SK-N-MC (cell line): ENCODE results near the gene PPP1R12C.

Experiments
- EZH2 ChIP-seq: fragments of 200-600 bp; sonication (generic); IDR thresholded peaks from one replicate; pipeline ENCODE4 v1.6.1; 2017; ENCODE audit warnings: antibody characterized with exemption
- POLR2AphosphoS5 ChIP-seq: IDR thresholded peaks from 2 replicates; pipeline ENCODE4 v1.6.1; 2012; ENCODE audit warnings: mild to moderate bottlenecking, low read depth, low read length, borderline replicate concordance

GRCh38 chr19:55046975-55047622 lies 70.3 kb downstream of the PPP1R12C start:
- TF ChIP-seq EZH2 (no peak), POLR2AphosphoS5 (no peak)
